Measurements from ENCODE around the gene MAP2K5.

The MAP2K5 gene

GRCh38 chr15:67850336-67850735 is 307.8 kb downstream of the MAP2K5 start:
- in situ Hi-C loops (cut with HindIII; ENCODE audit: low sequenced_read_pairs) = no loop called here

DNA sequence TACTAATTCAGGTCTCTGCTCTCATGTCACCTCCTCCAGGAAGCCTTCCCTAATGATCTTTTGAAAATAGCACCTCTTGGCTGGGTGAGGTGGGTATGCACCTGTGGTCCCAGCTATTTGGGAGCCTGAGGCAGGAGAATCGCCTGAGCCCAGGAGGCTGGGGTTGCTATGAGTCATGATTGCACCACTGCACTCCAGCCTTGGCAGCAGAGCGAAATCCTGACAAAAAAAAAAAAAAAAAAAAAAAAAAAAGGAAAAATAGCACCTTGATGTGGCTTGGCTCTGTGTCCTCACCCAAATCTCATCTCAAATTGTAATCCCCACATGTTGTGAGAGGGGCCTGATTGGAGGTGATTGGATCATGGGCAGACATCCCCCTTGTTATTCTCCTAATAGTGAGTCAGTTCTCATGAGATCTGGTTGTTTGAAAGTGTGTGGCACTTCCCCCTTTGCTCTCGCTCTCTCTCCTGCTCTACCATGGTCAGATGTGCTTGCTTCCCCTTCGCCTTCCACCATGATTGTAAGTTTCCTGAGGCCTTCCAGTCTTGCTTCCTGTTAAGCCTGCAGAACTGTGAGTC is 308.6 kb downstream of the MAP2K5 start:
- in situ Hi-C loops (cut with HindIII; ENCODE audit: low sequenced_read_pairs) = no loop called here

GRCh38 chr15:67852418-67852817 is 309.9 kb downstream of the MAP2K5 start:
- in situ Hi-C loops (cut with HindIII; ENCODE audit: low sequenced_read_pairs) = no loop called here

DNA sequence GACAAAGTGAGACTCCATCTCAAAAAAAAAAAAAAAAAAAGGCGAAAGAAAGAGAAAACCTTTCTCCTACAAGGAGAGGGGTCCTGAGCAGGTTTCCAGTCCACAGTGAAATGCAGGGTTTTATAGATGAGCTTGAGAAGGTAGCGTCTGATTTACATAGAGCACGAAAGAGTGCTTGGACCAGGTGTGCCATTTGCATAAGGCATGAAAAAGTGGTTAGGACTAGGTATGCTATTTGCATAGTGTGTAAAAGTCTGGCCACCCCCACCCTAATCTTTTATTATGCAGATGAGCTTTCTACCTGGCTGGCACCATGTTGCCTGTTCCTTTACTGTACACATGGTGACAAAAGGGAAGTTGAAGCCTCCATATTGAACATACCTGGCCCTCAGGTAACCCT is 311.0 kb downstream of the MAP2K5 start:
- in situ Hi-C loops (cut with HindIII; ENCODE audit: low sequenced_read_pairs) = no loop called here

- in situ Hi-C loops (cut with HindIII; ENCODE audit: low sequenced_read_pairs) = no loop called here
Measured at GRCh38 chr15:67854358-67854757, 311.9 kb downstream of the MAP2K5 start.

GRCh38 chr15:67855842-67856241 is 313.3 kb downstream of the MAP2K5 start:
- in situ Hi-C loops (cut with HindIII; ENCODE audit: low sequenced_read_pairs) = no loop called here

Data from DLD1 (cell line).